ENCODE measurements around the gene NEB.
"Not testable (repeated sequence)": the region's sequence is repeated elsewhere in the genome, so short reads cannot be mapped to it uniquely, and the experiment has no call there.

NEB gene

GRCh38 chr2:151559431-151559830, 174.8 kb downstream of the NEB start:
- not testable (repeated sequence) for DNase-seq (ENCODE audit: low read depth in 3 of 3, low spot score in 1 of 3)

GRCh38 chr2:151557883-151558282, 176.4 kb downstream of the NEB start:
- DNase-seq (ENCODE audit: low read depth in 3 of 3, low spot score in 1 of 3) = not testable (repeated sequence)

GRCh38 chr2:151556121-151556520, 178.2 kb downstream of the NEB start:
- no peak for DNase-seq (ENCODE audit: low read depth in 3 of 3, low spot score in 1 of 3)

GRCh38 chr2:151552287-151552686, 182.0 kb downstream of the NEB start:
- no peak for DNase-seq (ENCODE audit: low read depth in 3 of 3, low spot score in 1 of 3)

- no peak for DNase-seq (ENCODE audit: low read depth in 3 of 3, low spot score in 1 of 3)
Observed at GRCh38 chr2:151551556-151551955, 182.7 kb downstream of the NEB start.

GRCh38 chr2:151549191-151549590, 185.1 kb downstream of the NEB start:
- DNase-seq (ENCODE audit: low read depth in 3 of 3, low spot score in 1 of 3) = no peak

- no peak for DNase-seq (ENCODE audit: low read depth in 3 of 3, low spot score in 1 of 3)
Observed at GRCh38 chr2:151544449-151544848, 189.8 kb downstream of the NEB start.

GRCh38 chr2:151543876-151544275, 190.4 kb downstream of the NEB start:
- no peak for DNase-seq (ENCODE audit: low read depth in 3 of 3, low spot score in 1 of 3)

GRCh38 chr2:151534001-151534400, 200.3 kb downstream of the NEB start:
- no peak for DNase-seq (ENCODE audit: low read depth in 3 of 3, low spot score in 1 of 3)

- DNase-seq (ENCODE audit: low read depth in 3 of 3, low spot score in 1 of 3) = no peak
Observed at GRCh38 chr2:151533127-151533526, 201.1 kb downstream of the NEB start.

GRCh38 chr2:151526572-151527090, 207.6 kb downstream of the NEB start:
- DNase-seq (ENCODE audit: low read depth in 3 of 3, low spot score in 1 of 3) = no peak

- no peak for DNase-seq (ENCODE audit: low read depth in 3 of 3, low spot score in 1 of 3)
Observed at GRCh38 chr2:151525821-151526373, 208.4 kb downstream of the NEB start.

GRCh38 chr2:151523850-151524249, 210.4 kb downstream of the NEB start:
- DNase-seq (ENCODE audit: low read depth in 3 of 3, low spot score in 1 of 3) = no peak

GRCh38 chr2:151522556-151522955, 211.7 kb downstream of the NEB start:
- DNase-seq (ENCODE audit: low read depth in 3 of 3, low spot score in 1 of 3) = no peak

- DNase-seq (ENCODE audit: low read depth in 3 of 3, low spot score in 1 of 3) = no peak
Observed at GRCh38 chr2:151520976-151521375, 213.3 kb downstream of the NEB start.

- no peak for DNase-seq (ENCODE audit: low read depth in 3 of 3, low spot score in 1 of 3)
Observed at GRCh38 chr2:151518802-151519201, 215.5 kb downstream of the NEB start.

GRCh38 chr2:151508519-151508918, 225.8 kb downstream of the NEB start:
- no peak for DNase-seq (ENCODE audit: low read depth in 3 of 3, low spot score in 1 of 3)

GRCh38 chr2:151506170-151506569, 228.1 kb downstream of the NEB start:
- no peak for DNase-seq (ENCODE audit: low read depth in 3 of 3, low spot score in 1 of 3)

- DNase-seq (ENCODE audit: low read depth in 3 of 3, low spot score in 1 of 3) = no peak
Observed at GRCh38 chr2:151498178-151498577, 236.1 kb downstream of the NEB start.

- DNase-seq (ENCODE audit: low read depth in 3 of 3, low spot score in 1 of 3) = no peak
Observed at GRCh38 chr2:151491496-151491895, 242.8 kb downstream of the NEB start.

GRCh38 chr2:151490276-151490675, 244.0 kb downstream of the NEB start:
- no peak for DNase-seq (ENCODE audit: low read depth in 3 of 3, low spot score in 1 of 3)

- DNase-seq (ENCODE audit: low read depth in 3 of 3, low spot score in 1 of 3) = no peak
Observed at GRCh38 chr2:151486053-151486452, 248.2 kb downstream of the NEB start.

- DNase-seq (ENCODE audit: low read depth in 3 of 3, low spot score in 1 of 3) = no peak
Observed at GRCh38 chr2:151484100-151484499, 250.2 kb downstream of the NEB start.

All from stimulated activated CD4-positive, alpha-beta T cell treated with anti-CD3 and anti-CD28 coated beads, TNF-alpha, amount 100 ng/mL, for 1 hour (primary cell).